Coronary artery (tissue), 2 donors: ENCODE data around the gene MINDY3.
"Not testable (repeated sequence)": the region's sequence is repeated elsewhere in the genome, so short reads cannot be mapped to it uniquely, and the experiment has no call there.

Experiments used
- DNase-seq: peaks from one replicate; pipeline ENCODE4 v3.0.0-alpha.2; 2017; ENCODE audit warnings: low spot score
- H3K27ac ChIP-seq, 2 donors: fragments of 200-600 bp; sonication (generic); one replicate each; pipeline ENCODE4 v1.5.1; 2016 to 2019
- H3K4me3 ChIP-seq: fragments of 200-600 bp; sonication (generic); 2 replicates; pipeline ENCODE4 v1.5.1; 2016; ENCODE audit warnings: mild to moderate bottlenecking, moderate library complexity
- TF ChIP-seq, protein P1 (sequence below): fragments of 200-600 bp; sonication (generic); IDR thresholded peaks from one replicate; pipeline ENCODE4 v1.5.1; 2019; ENCODE audit warnings: antibody characterized with exemption

Gene MINDY3

DNA sequence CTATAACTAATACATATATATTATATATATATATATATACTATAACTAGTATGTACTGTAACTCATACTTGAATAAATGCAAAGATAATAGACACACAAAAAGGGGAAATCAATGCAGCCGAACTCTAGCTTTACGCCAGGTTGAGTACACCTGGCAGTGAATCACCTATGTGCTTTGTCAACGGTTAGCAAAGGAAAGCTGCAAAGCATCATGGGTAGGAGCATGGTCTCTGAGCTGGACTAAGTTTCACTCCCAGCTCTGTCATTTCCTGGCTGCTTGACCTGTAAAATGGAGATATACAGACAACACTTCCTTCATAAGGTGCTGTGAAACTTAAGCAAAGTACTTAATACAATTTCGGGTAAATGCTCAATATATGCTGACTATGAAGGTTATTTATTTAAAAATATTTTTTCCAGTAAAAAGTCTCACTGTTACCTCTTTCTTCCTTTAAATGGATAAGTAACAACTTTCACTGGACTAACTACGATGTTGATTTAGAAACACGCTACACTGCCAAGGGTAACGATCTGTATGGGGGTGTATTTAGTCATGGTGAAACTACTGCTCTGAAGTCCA lies 78.8 kb downstream of the MINDY3 start:
- DNase-seq, result no peak
- H3K4me3 ChIP-seq, result no peak overlapping the region
- no peak overlapping the region for H3K27ac ChIP-seq
- TF ChIP-seq, protein P1, sequence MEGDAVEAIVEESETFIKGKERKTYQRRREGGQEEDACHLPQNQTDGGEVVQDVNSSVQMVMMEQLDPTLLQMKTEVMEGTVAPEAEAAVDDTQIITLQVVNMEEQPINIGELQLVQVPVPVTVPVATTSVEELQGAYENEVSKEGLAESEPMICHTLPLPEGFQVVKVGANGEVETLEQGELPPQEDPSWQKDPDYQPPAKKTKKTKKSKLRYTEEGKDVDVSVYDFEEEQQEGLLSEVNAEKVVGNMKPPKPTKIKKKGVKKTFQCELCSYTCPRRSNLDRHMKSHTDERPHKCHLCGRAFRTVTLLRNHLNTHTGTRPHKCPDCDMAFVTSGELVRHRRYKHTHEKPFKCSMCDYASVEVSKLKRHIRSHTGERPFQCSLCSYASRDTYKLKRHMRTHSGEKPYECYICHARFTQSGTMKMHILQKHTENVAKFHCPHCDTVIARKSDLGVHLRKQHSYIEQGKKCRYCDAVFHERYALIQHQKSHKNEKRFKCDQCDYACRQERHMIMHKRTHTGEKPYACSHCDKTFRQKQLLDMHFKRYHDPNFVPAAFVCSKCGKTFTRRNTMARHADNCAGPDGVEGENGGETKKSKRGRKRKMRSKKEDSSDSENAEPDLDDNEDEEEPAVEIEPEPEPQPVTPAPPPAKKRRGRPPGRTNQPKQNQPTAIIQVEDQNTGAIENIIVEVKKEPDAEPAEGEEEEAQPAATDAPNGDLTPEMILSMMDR, result no peak

DNA sequence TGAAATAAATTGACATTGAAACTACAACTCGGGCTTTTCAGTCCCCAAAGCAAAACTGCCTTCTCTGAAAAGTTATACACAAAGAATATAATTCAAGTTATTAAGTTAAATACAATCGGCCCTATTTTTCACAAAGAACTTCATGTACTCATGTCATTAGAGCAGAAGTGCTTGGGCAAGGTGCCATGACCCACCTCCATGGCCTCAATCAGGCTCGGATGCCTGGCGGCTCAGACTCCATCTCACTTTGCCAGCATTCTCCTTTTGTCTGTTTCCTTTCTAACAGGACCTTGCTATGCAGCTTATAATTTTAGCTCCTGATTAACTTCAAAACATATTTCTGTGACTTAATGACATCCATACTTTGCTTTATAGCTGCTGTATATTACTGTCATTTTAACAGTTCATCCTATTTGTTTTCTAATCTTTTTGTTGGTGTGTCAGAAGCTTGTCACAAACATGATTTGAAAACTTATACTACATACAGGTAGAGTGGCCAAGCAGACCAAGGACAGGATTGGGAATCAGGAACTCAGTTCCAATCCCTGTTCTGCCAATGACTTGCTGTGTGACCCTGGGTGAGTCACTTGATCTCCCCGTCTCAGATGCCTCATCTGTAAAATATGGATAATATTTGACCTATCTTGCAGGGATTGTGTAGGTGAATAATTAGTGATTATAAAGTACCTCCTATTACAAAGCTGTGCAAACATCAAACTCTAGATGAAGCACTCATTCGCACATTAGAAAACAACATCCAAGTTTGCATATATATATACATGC lies 79.8 kb downstream of the MINDY3 start:
- TF ChIP-seq, protein P1, result no peak
- DNase-seq, result no peak
- Histone ChIP-seq H3K4me3 (no peak overlapping the region), H3K27ac (peak overlapping the region; percentile 3 to 33)

DNA sequence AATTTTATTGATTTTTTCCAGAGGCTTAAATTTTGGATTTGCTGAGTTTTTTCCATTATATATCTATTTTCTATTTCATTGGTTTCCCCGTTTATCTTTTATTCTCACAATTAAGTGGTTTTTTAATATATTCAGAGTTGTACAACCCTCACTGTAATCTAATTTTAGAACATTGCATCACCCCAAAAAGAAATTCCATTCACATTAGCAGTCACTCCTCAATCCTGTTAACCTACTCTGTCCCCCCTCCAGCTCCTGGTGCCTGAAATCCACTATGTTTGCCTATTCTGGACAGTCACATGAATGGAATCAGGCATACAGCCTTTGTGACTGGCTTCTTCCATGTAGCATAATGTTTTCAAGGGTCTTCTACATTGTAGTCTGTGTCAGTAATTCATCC lies 84.8 kb downstream of the MINDY3 start:
- H3K27ac ChIP-seq, result no peak overlapping the region
- DNase-seq, result no peak
- TF ChIP-seq, protein P1, result no peak

DNA sequence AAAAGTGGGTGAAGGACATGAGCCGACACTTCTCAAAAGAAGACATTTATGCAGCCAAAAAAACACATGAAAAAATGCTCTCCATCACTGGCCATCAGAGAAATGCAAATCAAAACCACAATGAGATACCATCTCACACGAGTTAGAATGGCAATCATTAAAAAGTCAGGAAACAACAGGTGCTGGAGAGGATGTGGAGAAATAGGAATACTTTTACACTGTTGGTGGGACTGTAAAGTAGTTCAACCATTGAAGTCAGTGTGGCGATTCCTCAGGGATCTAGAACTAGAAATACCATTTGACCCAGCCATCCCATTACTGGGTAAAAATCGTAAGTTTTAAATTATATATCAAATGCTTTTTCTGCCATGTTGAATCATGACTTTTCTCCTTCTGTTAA lies 85.8 kb downstream of the MINDY3 start:
- not testable (repeated sequence) for DNase-seq, H3K4me3 ChIP-seq, H3K27ac ChIP-seq

More for the DNA sequence above, 84.8 kb downstream of the MINDY3 start:
- no peak overlapping the region for H3K4me3 ChIP-seq

DNA sequence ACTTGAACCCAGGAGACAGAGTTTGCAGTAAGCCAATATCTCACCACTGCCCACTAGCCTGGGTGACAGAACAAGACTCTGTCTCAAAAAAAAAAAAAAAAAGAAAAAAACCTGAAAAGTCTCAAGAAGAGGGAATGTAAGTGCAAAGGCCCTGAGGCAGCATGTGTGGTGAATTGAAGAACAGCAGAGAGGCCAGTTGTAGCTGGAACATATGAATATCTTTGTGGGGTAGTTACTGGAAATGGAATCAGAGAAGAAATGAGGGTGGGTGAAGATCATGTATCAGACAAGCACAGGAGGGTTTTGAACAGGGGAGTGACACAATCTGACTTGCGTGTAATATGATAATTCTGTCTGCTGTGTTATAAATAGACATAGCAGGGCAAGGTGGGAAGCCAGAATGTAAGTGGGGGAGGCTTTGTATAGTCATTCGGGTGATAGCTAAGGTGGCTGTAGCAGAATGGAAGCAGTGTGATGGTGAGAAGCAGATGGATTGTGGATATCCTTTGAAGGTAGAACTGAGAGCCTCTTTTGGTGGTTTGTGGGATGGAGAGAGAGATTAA lies 95.3 kb downstream of the MINDY3 start:
- no peak overlapping the region for H3K4me3 ChIP-seq
- TF ChIP-seq, protein P1, result no peak
- no peak overlapping the region for H3K27ac ChIP-seq
- no peak for DNase-seq

DNA sequence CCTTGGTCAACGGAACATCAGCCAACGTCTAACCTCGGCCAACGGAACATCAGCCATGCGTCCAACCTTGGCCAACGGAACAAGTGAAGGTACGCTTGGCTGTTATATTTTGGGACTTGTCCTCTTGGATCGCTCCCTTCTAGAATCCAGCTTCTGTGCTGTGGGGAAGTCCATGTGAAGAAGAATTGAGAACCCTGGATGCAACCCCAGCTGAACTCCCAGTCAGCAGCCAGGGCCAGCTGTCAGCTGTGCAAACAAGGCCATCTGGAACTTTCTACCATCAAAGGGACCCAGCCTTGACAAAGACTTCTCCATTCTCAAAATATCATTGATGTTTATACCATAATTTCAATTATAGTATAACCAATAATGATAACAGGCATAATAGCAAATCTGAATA lies 97.3 kb downstream of the MINDY3 start:
- TF ChIP-seq, protein P1, result no peak
- DNase-seq, result no peak
- H3K4me3 ChIP-seq, result no peak overlapping the region
- H3K27ac ChIP-seq, result no peak overlapping the region

DNA sequence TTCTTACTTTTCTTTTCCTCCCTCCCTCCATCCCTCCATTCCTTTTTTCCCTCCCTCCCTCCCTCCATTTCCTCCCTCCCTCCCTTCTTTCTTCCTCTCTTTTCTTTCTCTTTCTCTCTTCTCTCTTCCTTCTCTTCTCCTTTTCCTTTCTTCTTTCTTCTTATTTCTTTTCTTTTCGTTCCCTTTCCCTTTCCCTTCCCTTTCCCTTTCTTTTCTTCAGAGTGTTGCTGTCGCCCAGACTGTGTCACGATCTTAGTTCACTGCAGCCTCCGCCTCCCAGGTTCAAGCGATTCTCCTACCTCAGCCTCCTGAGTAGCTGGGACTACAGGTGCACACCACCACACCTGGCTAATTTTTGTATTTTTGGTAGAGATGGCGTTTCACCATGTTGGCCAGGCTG lies 98.1 kb downstream of the MINDY3 start:
- not testable (repeated sequence) for H3K4me3 ChIP-seq, DNase-seq

DNA sequence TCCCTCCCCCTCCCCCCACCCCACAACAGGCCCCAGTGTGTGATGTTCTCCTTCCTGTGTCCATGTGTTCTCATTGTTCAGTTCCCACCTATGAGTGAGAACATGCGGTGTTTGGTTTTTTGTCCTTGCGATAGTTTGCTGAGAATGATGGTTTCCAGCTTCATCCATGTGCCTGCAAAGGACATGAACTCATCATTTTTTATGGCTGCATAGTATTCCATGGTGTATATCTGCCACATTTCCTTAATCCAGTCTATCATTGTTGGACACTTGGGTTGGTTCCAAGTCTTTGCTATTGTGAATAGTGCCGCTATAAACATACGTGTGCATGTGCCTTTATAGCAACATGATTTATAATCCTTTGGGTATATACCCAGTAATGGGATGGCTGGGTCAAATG lies 99.1 kb downstream of the MINDY3 start:
- DNase-seq, H3K27ac ChIP-seq, H3K4me3 ChIP-seq: not testable (repeated sequence)

More for the DNA sequence above, 98.1 kb downstream of the MINDY3 start:
- not testable (repeated sequence) for H3K27ac ChIP-seq
